Activated CD4-positive, alpha-beta memory T cell treated with anti-CD3 and anti-CD28 coated beads, Interleukin-2, amount 10 ng/mL, durations not matched to agents 7 days and 5 days (primary cell): ENCODE data around the gene CLMP. TPM values are rescaled to one million over a fixed set of nuclear protein-coding genes. Genes with fewer than 3 reads are reported as not detected.

ENCODE experiments used
- CTCF ChIA-PET: fragments of 350-600 bp; sonication (Branson Sonifier 250); formaldehyde crosslinking; loops from one replicate; lab custom pipeline; 2021; ENCODE audit warnings: antibody characterized with exemption, inconsistent platforms; lab: Charles Lee
- POLR2A ChIA-PET: fragments of 350-600 bp; sonication (Branson Sonifier 250); formaldehyde crosslinking; loops from one replicate; lab custom pipeline; 2021; ENCODE audit warnings: antibody characterized with exemption; lab: Charles Lee
- DNase-seq: peaks from one replicate; pipeline ENCODE4 v3.0.0-alpha.2; 2020
- H3K27ac Mint-ChIP-seq: one replicate; pipeline ENCODE4 v1.8.0; 2021; ENCODE audit warnings: mild to moderate bottlenecking, mixed read lengths
- H3K27me3 Mint-ChIP-seq: one replicate; pipeline ENCODE4 v1.8.0; 2021; ENCODE audit warnings: mixed read lengths
- H3K36me3 Mint-ChIP-seq: one replicate; pipeline ENCODE4 v1.8.0; 2021; ENCODE audit warnings: low read depth, mixed read lengths
- H3K4me1 Mint-ChIP-seq: one replicate; pipeline ENCODE4 v1.8.0; 2021; ENCODE audit warnings: mixed read lengths
- H3K4me3 Mint-ChIP-seq: one replicate; pipeline ENCODE4 v1.8.0; 2021; ENCODE audit warnings: mild to moderate bottlenecking, mixed read lengths
- H3K9me3 Mint-ChIP-seq: one replicate; pipeline ENCODE4 v1.8.0; 2021; ENCODE audit warnings: mixed read lengths
- total RNA-seq, 2 experiments: library from RNA; stranded (reverse); gene quantifications; one replicate each; pipeline ENCODE4 v1.2.3, GENCODE V29; 2021

CLMP gene
- total RNA-seq, 2 experiments from 2014 or later = 0.75 to 0.81 TPM

GRCh38 chr11:123076484-123076883 lies 118.6 kb downstream of the CLMP start:
- H3K4me3 Mint-ChIP-seq = no peak overlapping the region
- ChIA-PET POLR2A (interaction anchor here (13.5 kb wide), 1 partner anchor 11 kb away, joined by 391 read pairs; the partner anchor contains the start of gene HSPA8), CTCF (no interaction called here)
- peaks cover 28% of the 10 kb centered on the region for H3K4me1 Mint-ChIP-seq
- H3K27ac Mint-ChIP-seq = no peak overlapping the region
- no peaks in the 10 kb centered on the region for H3K27me3 Mint-ChIP-seq
- DNase-seq = no peak
- peaks cover 8% of the 10 kb centered on the region for H3K36me3 Mint-ChIP-seq
- no peaks in the 10 kb centered on the region for H3K9me3 Mint-ChIP-seq

- DNase-seq = no peak
- Mint-ChIP-seq H3K27ac (no peak overlapping the region), H3K4me3 (no peak overlapping the region), H3K27me3 (no peaks in the 10 kb centered on the region), H3K9me3 (no peaks in the 10 kb centered on the region), H3K4me1 (peaks cover 49% of the 10 kb centered on the region), H3K36me3 (peaks cover 8% of the 10 kb centered on the region)
- POLR2A ChIA-PET = interaction anchor here (1.2 to 17.8 kb wide), 4 partner anchors 10 to 27 kb away, joined by 3 to 391 read pairs (median 78); partner anchors contain the start of gene HSPA8
- CTCF ChIA-PET = interaction anchor here (1.2 to 1.3 kb wide), 3 partner anchors 9 to 19 kb away, joined by 3 to 4 read pairs (median 3); no protein-coding TSS in a partner anchor
Measured at GRCh38 chr11:123073343-123074057, 121.5 kb downstream of the CLMP start.

- Mint-ChIP-seq H3K27ac (no peak overlapping the region), H3K4me3 (no peak overlapping the region), H3K4me1 (peaks cover 54% of the 10 kb centered on the region), H3K9me3 (no peaks in the 10 kb centered on the region), H3K36me3 (peaks cover 8% of the 10 kb centered on the region), H3K27me3 (no peaks in the 10 kb centered on the region)
- CTCF ChIA-PET = interaction anchor here (1.2 to 1.3 kb wide), 3 partner anchors 9 to 18 kb away, joined by 3 to 4 read pairs (median 3); no protein-coding TSS in a partner anchor
- POLR2A ChIA-PET = interaction anchor here (1.2 to 17.8 kb wide), 3 partner anchors 10 to 15 kb away, joined by 4 to 391 read pairs (median 151); partner anchors contain the start of gene HSPA8
- DNase-seq = no peak
Measured at GRCh38 chr11:123072762-123073161, 122.3 kb downstream of the CLMP start.

GRCh38 chr11:123072332-123072761 lies 122.7 kb downstream of the CLMP start:
- ChIA-PET CTCF (interaction anchor here (1.2 to 1.6 kb wide), 5 partner anchors 10 to 189 kb away, joined by 3 to 6 read pairs (median 4); no protein-coding TSS in a partner anchor), POLR2A (interaction anchor here (1.2 to 17.8 kb wide), 3 partner anchors 11 to 15 kb away, joined by 4 to 391 read pairs (median 151); partner anchors contain the start of gene HSPA8)
- H3K4me1 Mint-ChIP-seq = peaks cover 55% of the 10 kb centered on the region
- H3K9me3 Mint-ChIP-seq = no peaks in the 10 kb centered on the region
- H3K27me3 Mint-ChIP-seq = no peaks in the 10 kb centered on the region
- no peak overlapping the region for H3K27ac Mint-ChIP-seq
- peaks cover 8% of the 10 kb centered on the region for H3K36me3 Mint-ChIP-seq
- no peak overlapping the region for H3K4me3 Mint-ChIP-seq
- DNase-seq = no peak

GRCh38 chr11:123069908-123070821 lies 124.9 kb downstream of the CLMP start:
- Mint-ChIP-seq H3K36me3 (peaks cover 12% of the 10 kb centered on the region), H3K27ac (peak overlapping the region; percentile 99), H3K4me1 (peaks cover 61% of the 10 kb centered on the region), H3K4me3 (peak overlapping the region; percentile 79), H3K9me3 (no peaks in the 10 kb centered on the region), H3K27me3 (no peaks in the 10 kb centered on the region)
- no peak for DNase-seq
- ChIA-PET CTCF (interaction anchor here (0.6 to 2.8 kb wide), 7 partner anchors 8 to 361 kb away, joined by 3 to 24 read pairs (median 3); partner anchors contain the start of gene HSPA8), POLR2A (interaction anchor here (0.8 to 17.8 kb wide), 7 partner anchors 8 to 373 kb away, joined by 3 to 391 read pairs (median 15); partner anchors contain the start of gene HSPA8)

- H3K4me1 Mint-ChIP-seq = peaks cover 42% of the 10 kb centered on the region
- ChIA-PET POLR2A (interaction anchor here (8.0 to 17.8 kb wide), 2 partner anchors 10 to 18 kb away, joined by 93 to 391 read pairs; no protein-coding TSS in a partner anchor), CTCF (interaction anchor here (1.5 to 2.2 kb wide), 2 partner anchors 11 to 19 kb away, joined by 4 to 8 read pairs; no protein-coding TSS in a partner anchor)
- no peak for DNase-seq
- H3K4me3 Mint-ChIP-seq = no peak overlapping the region
- H3K36me3 Mint-ChIP-seq = peaks cover 24% of the 10 kb centered on the region
- no peaks in the 10 kb centered on the region for H3K27me3 Mint-ChIP-seq
- peak overlapping the region; percentile 72 for H3K27ac Mint-ChIP-seq
- no peaks in the 10 kb centered on the region for H3K9me3 Mint-ChIP-seq
Measured at GRCh38 chr11:123065621-123066020, 129.4 kb downstream of the CLMP start.

GRCh38 chr11:123063826-123064657 lies 131.0 kb downstream of the CLMP start:
- Mint-ChIP-seq H3K36me3 (peaks cover 40% of the 10 kb centered on the region), H3K9me3 (no peaks in the 10 kb centered on the region)
- no peak for DNase-seq

GRCh38 chr11:123062892-123063825 lies 131.9 kb downstream of the CLMP start:
- H3K9me3 Mint-ChIP-seq = no peaks in the 10 kb centered on the region
- ChIA-PET POLR2A (interaction anchor here (0.8 to 17.8 kb wide), 15 partner anchors 8 to 389 kb away, joined by 3 to 391 read pairs (median 3); no protein-coding TSS in a partner anchor), CTCF (interaction anchor here (0.7 to 2.3 kb wide), 8 partner anchors 9 to 198 kb away, joined by 3 to 13 read pairs (median 6); no protein-coding TSS in a partner anchor)
- peaks cover 40% of the 10 kb centered on the region for H3K4me1 Mint-ChIP-seq
- peak; percentile 66 for DNase-seq
- no peaks in the 10 kb centered on the region for H3K27me3 Mint-ChIP-seq
- H3K4me3 Mint-ChIP-seq = peak overlapping the region; percentile 90
- H3K36me3 Mint-ChIP-seq = peaks cover 49% of the 10 kb centered on the region
- peak overlapping the region; percentile 99 for H3K27ac Mint-ChIP-seq

More at GRCh38 chr11:123063826-123064657, 131.0 kb downstream of the CLMP start:
- Mint-ChIP-seq H3K27me3 (no peaks in the 10 kb centered on the region), H3K4me3 (peak overlapping the region; percentile 90), H3K4me1 (peaks cover 40% of the 10 kb centered on the region), H3K27ac (peak overlapping the region; percentile 99)
- ChIA-PET POLR2A (interaction anchor here (0.8 to 17.8 kb wide), 14 partner anchors 7 to 388 kb away, joined by 3 to 391 read pairs (median 3); no protein-coding TSS in a partner anchor), CTCF (interaction anchor here (0.7 to 2.3 kb wide), 5 partner anchors 10 to 39 kb away, joined by 3 to 13 read pairs (median 7); no protein-coding TSS in a partner anchor)

GRCh38 chr11:123062158-123062891 lies 132.7 kb downstream of the CLMP start:
- peak overlapping the region; percentile 90 for H3K4me3 Mint-ChIP-seq
- H3K9me3 Mint-ChIP-seq = no peaks in the 10 kb centered on the region
- no peaks in the 10 kb centered on the region for H3K27me3 Mint-ChIP-seq
- ChIA-PET CTCF (interaction anchor here (0.8 to 2.3 kb wide), 8 partner anchors 8 to 1054 kb away, joined by 3 to 13 read pairs (median 4); no protein-coding TSS in a partner anchor), POLR2A (interaction anchor here (0.6 to 17.8 kb wide), 25 partner anchors 8 to 377 kb away, joined by 3 to 391 read pairs (median 5); no protein-coding TSS in a partner anchor)
- peaks cover 57% of the 10 kb centered on the region for H3K36me3 Mint-ChIP-seq
- DNase-seq = peak; percentile 99
- H3K4me1 Mint-ChIP-seq = peaks cover 46% of the 10 kb centered on the region
- peak overlapping the region; percentile 99 for H3K27ac Mint-ChIP-seq
